ENCODE results near the gene ARHGAP44.

GRCh38 chr17:12867726-12868125, 78.4 kb downstream of the ARHGAP44 start:
- no peak for TF ChIP-seq GATA2 (IDR thresholded peaks at IDR 0.05; ENCODE audit: low read depth, low read length)
- no peak for TF ChIP-seq GATA3 (IDR thresholded peaks at IDR 0.05; ENCODE audit: low read depth, low read length)
